GM12878 (cell line): ENCODE data around the gene ZNF146. TPM values are rescaled to one million over a fixed set of nuclear protein-coding genes. Genes with fewer than 3 reads are reported as not detected.

Experiments used
- ATF7 ChIP-seq: fragments of 450-650 bp; IDR thresholded peaks from 2 replicates; pipeline ENCODE4 v1.6.1; 2016; ENCODE audit warnings: low read depth, mild to moderate bottlenecking
- BACH1 ChIP-seq: fragments of 450-650 bp; IDR thresholded peaks from 2 replicates; pipeline ENCODE4 v1.6.1; 2017; ENCODE audit warnings: mild to moderate bottlenecking, borderline replicate concordance
- CREB1 ChIP-seq: IDR thresholded peaks from 2 replicates; pipeline ENCODE4 v1.6.1; 2012; ENCODE audit warnings: low read depth, mild to moderate bottlenecking, inconsistent platforms
- CUX1 ChIP-seq: IDR thresholded peaks from 2 replicates; pipeline ENCODE4 v1.6.1; 2012; ENCODE audit warnings: improper control_type of control experiment, low read depth, low read length; ENCODE audit not compliant: insufficient replicate concordance
- E4F1 ChIP-seq: fragments of 450-650 bp; IDR thresholded peaks from 2 replicates; pipeline ENCODE4 v1.6.1; 2018; ENCODE audit warnings: borderline replicate concordance, mild to moderate bottlenecking; ENCODE audit not compliant: partially characterized antibody
- GABPA ChIP-seq: IDR thresholded peaks from 2 replicates; pipeline ENCODE4 v1.6.1; 2014; ENCODE audit warnings: antibody characterized with exemption, low read depth, mild to moderate bottlenecking, inconsistent platforms
- HDGF ChIP-seq: fragments of 450-650 bp; IDR thresholded peaks from 2 replicates; pipeline ENCODE4 v1.6.1; 2016; ENCODE audit warnings: antibody characterized with exemption
- IRF4 ChIP-seq: IDR thresholded peaks from 2 replicates; pipeline ENCODE4 v1.6.1; 2011; ENCODE audit warnings: low read depth, low read length
- NFIC ChIP-seq: IDR thresholded peaks from 2 replicates; pipeline ENCODE4 v1.6.1; 2012; ENCODE audit warnings: low read depth, mild to moderate bottlenecking, inconsistent platforms, low read length, moderate library complexity
- NFXL1 ChIP-seq: fragments of 450-650 bp; IDR thresholded peaks from 2 replicates; pipeline ENCODE4 v1.6.1; 2017; ENCODE audit warnings: antibody characterized with exemption, mild to moderate bottlenecking, borderline replicate concordance
- NRF1 ChIP-seq: conservative IDR thresholded peaks from 2 replicates; pipeline ENCODE4 v1.6.1; 2011; ENCODE audit warnings: mild to moderate bottlenecking, low read depth, low read length, improper control_type of control experiment
- PAX5 ChIP-seq: IDR thresholded peaks from 2 replicates; pipeline ENCODE4 v1.6.1; 2011; ENCODE audit warnings: low read depth, low read length, borderline replicate concordance
- PML ChIP-seq: IDR thresholded peaks from 2 replicates; pipeline ENCODE4 v1.6.1; 2012; ENCODE audit warnings: low read length, inconsistent platforms
- RBBP5 ChIP-seq: fragments of 200-600 bp; sonication (generic); conservative IDR thresholded peaks from 2 replicates; pipeline ENCODE4 v1.6.1; 2016
- REST ChIP-seq: IDR thresholded peaks from 2 replicates; pipeline ENCODE4 v1.6.1; 2012; ENCODE audit warnings: mild to moderate bottlenecking, low read depth, low read length
- RUNX3 ChIP-seq: IDR thresholded peaks from 2 replicates; pipeline ENCODE4 v1.6.1; 2012; ENCODE audit warnings: low read length, inconsistent platforms
- SMAD5 ChIP-seq: IDR thresholded peaks from 2 replicates; pipeline ENCODE4 v1.6.1; 2016; ENCODE audit warnings: antibody characterized with exemption, low read depth
- SP1 ChIP-seq: IDR thresholded peaks from one replicate; pipeline ENCODE4 v1.6.1; 2011; ENCODE audit warnings: low read depth, low read length
- TARDBP ChIP-seq: IDR thresholded peaks from 2 replicates; pipeline ENCODE4 v1.6.1; 2016; ENCODE audit warnings: borderline replicate concordance
- ZNF24 ChIP-seq: fragments of 450-650 bp; IDR thresholded peaks from 2 replicates; pipeline ENCODE4 v1.6.1; 2017; ENCODE audit warnings: antibody characterized with exemption, mild to moderate bottlenecking
- polyA plus RNA-seq, 11 experiments: library from polyadenylated mRNA; depleted of rRNA in 4 of 11; unstranded in 6 of 11; stranded (reverse) in 5 of 11; fragments of >200 nt; fragmentation: Nextera tagmentation in 4 of 11; fragmentation: Illumina TruSeq in 1 of 11; extraction: Ambion mirVana in 4 of 11; extraction: Trizol in 1 of 11; gene quantifications; 1 replicate in 1 of 11; 2 replicates in 10 of 11; pipeline versions ENCODE4 v1.2.1 to v1.2.3, GENCODE V29; 2011 to 2016; ENCODE audit warnings: inconsistent platforms in 2 of 11, missing spikeins in 2 of 11, low read depth in 1 of 11
- total RNA-seq, 4 experiments: library from RNA; depleted of rRNA in 3 of 4; stranded (reverse); fragments of >200 nt in 3 of 4; fragmentation: Illumina TruSeq in 1 of 4; extraction: Trizol in 1 of 4; gene quantifications; 2 replicates each; pipeline versions ENCODE4 v1.2.1 to v1.2.3, GENCODE V29; 2013 to 2021

ZNF146 gene
- total and polyA plus RNA-seq, 10 of the 15 experiments (the other 5 are each of a cell fraction or from before 2014, with no cell fraction given): 20.0 to 115 (median 71.2) TPM

- no peak for TF ChIP-seq E4F1
- 0 out of 2 replicates have a peak, but pooled peaks have one; percentile 7 for TF ChIP-seq IRF4
- TF ChIP-seq PML: 0 out of 2 replicates have a peak, but pooled peaks have one; percentile 32
- no peak for TF ChIP-seq REST
- TF ChIP-seq NFXL1: no peak
- no peak for TF ChIP-seq GABPA
- no peak for TF ChIP-seq NRF1
- TF ChIP-seq RBBP5: no peak
- no peak for TF ChIP-seq PAX5
- no peak for TF ChIP-seq SMAD5
- TF ChIP-seq ZNF24: no peak
- peak; percentile 55; the same call in 1 of the 2 replicates for TF ChIP-seq NFIC
- TF ChIP-seq BACH1: no peak
- TF ChIP-seq CUX1: no peak
- no peak; the same call in 1 of the 2 replicates for TF ChIP-seq HDGF
- peak; percentile 5; the same call in 1 of the 2 replicates for TF ChIP-seq CREB1
- TF ChIP-seq TARDBP: no peak
- no peak for TF ChIP-seq ATF7
- no peak for TF ChIP-seq SP1
- peak; percentile 26; the same call in 1 of the 2 replicates for TF ChIP-seq RUNX3
Measured at GRCh38 chr19:36207605-36208252, 7.2 kb upstream of the ZNF146 start (continued).
